OCI-LY7 (cell line): Measurements from ENCODE around the gene PROSER2.
"Not testable (repeated sequence)": the region's sequence is repeated elsewhere in the genome, so short reads cannot be mapped to it uniquely, and the experiment has no call there.

Source experiments
- CTCF ChIP-seq: fragments of 200-600 bp; sonication (generic); conservative IDR thresholded peaks from 2 replicates; pipeline ENCODE4 v1.5.1; 2014; ENCODE audit warnings: mild to moderate bottlenecking, antibody characterized with exemption, low read length, moderate library complexity, mixed read lengths
- EZH2phosphoT487 ChIP-seq: fragments of 200-600 bp; sonication (generic); IDR thresholded peaks from 2 replicates; pipeline ENCODE4 v1.6.1; 2018; ENCODE audit warnings: low read depth, borderline replicate concordance, mild to moderate bottlenecking, mixed run types, antibody characterized with exemption, low read length, moderate library complexity, mixed read lengths

DNA sequence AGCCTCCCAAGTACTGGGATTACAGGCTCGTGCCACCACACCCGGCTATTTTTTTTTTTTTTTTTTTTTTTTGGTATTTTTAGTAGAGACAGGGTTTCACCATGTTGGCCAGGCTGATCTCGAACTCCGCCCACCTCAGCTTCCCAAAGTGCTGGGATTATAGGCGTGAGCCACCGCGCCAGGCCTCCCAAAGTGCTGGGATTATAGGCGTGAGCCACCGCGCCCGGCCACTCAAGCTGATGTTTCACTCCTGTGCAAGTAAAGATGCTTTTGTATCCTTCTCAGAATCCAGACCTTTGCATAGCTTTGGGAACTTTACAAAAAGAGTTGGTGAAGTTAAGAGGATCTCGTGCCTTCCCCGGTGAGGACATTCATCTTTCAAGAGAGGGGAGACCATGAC lies 29.5 kb downstream of the PROSER2 start:
- TF ChIP-seq EZH2phosphoT487, CTCF: not testable (repeated sequence)
